Vagina (tissue), 2 donors: Measurements from ENCODE around the gene AURKA. TPM values are rescaled to one million over a fixed set of nuclear protein-coding genes. Genes with fewer than 3 reads are reported as not detected.
A peak's percentile ranks its signal among the peaks of the same experiment; 100 is the strongest.

Experiments
- DNase-seq, 2 donors: peaks; one replicate each; pipeline ENCODE4 v3.0.0-alpha.2; 2017; ENCODE audit errors: extremely low spot score in 2 of 2
- H3K27ac ChIP-seq: fragments of 200-600 bp; sonication (generic); one replicate; pipeline ENCODE4 v1.5.1; 2019
- H3K27me3 ChIP-seq: fragments of 200-600 bp; sonication (generic); one replicate; pipeline ENCODE4 v1.5.1; 2019
- H3K36me3 ChIP-seq, 2 donors: fragments of 200-600 bp; sonication (generic); one replicate each; pipeline ENCODE4 v1.5.1; 2017 to 2019
- H3K4me1 ChIP-seq: fragments of 200-600 bp; sonication (generic); one replicate; pipeline ENCODE4 v1.5.1; 2019
- H3K4me3 ChIP-seq, 2 donors: fragments of 200-600 bp; sonication (generic); 1 replicate in 1 of 2; 2 replicates in 1 of 2; pipeline ENCODE4 v1.5.1; 2016 to 2019
- H3K9me3 ChIP-seq: fragments of 200-600 bp; sonication (generic); one replicate; pipeline ENCODE4 v1.5.1; 2019
- CTCF ChIP-seq, 3 experiments: fragments of 450-650 bp in 2 of 3; fragments of 200-600 bp in 1 of 3; sonication (generic) in 1 of 3; IDR thresholded peaks; one replicate each; pipeline ENCODE4 v1.5.1; 2017 to 2019; ENCODE audit warnings: antibody characterized with exemption in 3 of 3, mild to moderate bottlenecking in 2 of 3, moderate library complexity in 2 of 3
- POLR2A ChIP-seq, 2 donors: fragments of 450-650 bp; IDR thresholded peaks; one replicate each; pipeline ENCODE4 v1.6.1; 2017; ENCODE audit warnings: antibody characterized with exemption in 2 of 2, mild to moderate bottlenecking in 2 of 2, moderate library complexity in 2 of 2
- POLR2AphosphoS5 ChIP-seq, 2 donors: sonication (generic); formaldehyde crosslinking; IDR thresholded peaks; one replicate each; pipeline ENCODE4 v1.9.0; 2017; ENCODE audit warnings: antibody characterized with exemption in 2 of 2, mild to moderate bottlenecking in 2 of 2, low read depth in 1 of 2; ENCODE audit not compliant: insufficient read depth in 1 of 2
- intact Hi-C: fragments of 100-400 bp; cut with DNase I; formaldehyde crosslinking; loops from one replicate; pipeline ENCODE4 v1.15.1; 2023
- total RNA-seq: library from RNA; depleted of rRNA; stranded (reverse); fragments of >200 nt; gene quantifications from one replicate; pipeline ENCODE4 v1.2.3, GENCODE V29; 2016

The AURKA gene
- total RNA-seq, 1 donor from 2014 or later = 2.2 TPM

GRCh38 chr20:56428410-56428809 is 36.4 kb upstream of the AURKA start:
- H3K27ac ChIP-seq = no peak overlapping the region
- intact Hi-C loops = no loop called here
- no peak for DNase-seq
- H3K4me1 ChIP-seq = no peaks in the 10 kb centered on the region
- H3K9me3 ChIP-seq = no peaks in the 10 kb centered on the region
- H3K4me3 ChIP-seq = no peak overlapping the region
- TF ChIP-seq POLR2AphosphoS5 (IDR thresholded peaks at IDR 0.05; ENCODE audit: insufficient read depth in 1 of 2, low read depth in 1 of 2) (no peak), CTCF (IDR thresholded peaks at IDR 0.05) (no peak), POLR2A (IDR thresholded peaks at IDR 0.05) (no peak)
- H3K27me3 ChIP-seq = no peaks in the 10 kb centered on the region
- no peaks in the 10 kb centered on the region for H3K36me3 ChIP-seq

GRCh38 chr20:56427797-56428196 is 35.8 kb upstream of the AURKA start:
- TF ChIP-seq POLR2A (IDR thresholded peaks at IDR 0.05) = no peak
- TF ChIP-seq POLR2AphosphoS5 (IDR thresholded peaks at IDR 0.05; ENCODE audit: insufficient read depth in 1 of 2, low read depth in 1 of 2) = no peak
- no peak for TF ChIP-seq CTCF (IDR thresholded peaks at IDR 0.05)
- no peaks in the 10 kb centered on the region for H3K36me3 ChIP-seq
- H3K9me3 ChIP-seq = no peaks in the 10 kb centered on the region
- no peaks in the 10 kb centered on the region for H3K27me3 ChIP-seq
- intact Hi-C loops = no loop called here
- no peak for DNase-seq
- no peaks in the 10 kb centered on the region for H3K4me1 ChIP-seq
- H3K4me3 ChIP-seq = no peak overlapping the region
- H3K27ac ChIP-seq = no peak overlapping the region

DNA sequence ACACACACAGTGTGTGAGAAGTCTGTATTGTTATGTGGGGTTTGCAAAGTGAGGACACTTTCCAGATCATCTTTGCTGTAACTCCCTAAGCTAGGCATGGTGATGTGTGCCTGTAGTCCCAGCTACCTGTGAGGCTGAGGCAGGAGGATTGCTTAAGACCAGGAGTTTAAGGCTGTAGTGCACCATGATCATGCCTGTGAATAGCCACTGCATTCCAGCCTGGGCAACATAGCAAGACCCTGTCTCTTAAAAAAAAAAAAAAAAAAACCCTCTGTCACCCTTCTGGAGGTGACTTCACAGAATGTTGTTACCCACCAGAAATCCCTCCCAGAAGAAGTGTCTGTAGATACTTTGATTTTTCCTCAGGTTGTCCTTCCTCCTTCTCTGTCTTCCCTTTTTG is 34.9 kb upstream of the AURKA start:
- Histone ChIP-seq H3K9me3 (no peaks in the 10 kb centered on the region), H3K4me1 (no peaks in the 10 kb centered on the region), H3K4me3 (no peak overlapping the region), H3K36me3 (no peaks in the 10 kb centered on the region), H3K27ac (no peak overlapping the region), H3K27me3 (no peaks in the 10 kb centered on the region)
- TF ChIP-seq CTCF (IDR thresholded peaks at IDR 0.05) (no peak), POLR2AphosphoS5 (IDR thresholded peaks at IDR 0.05; ENCODE audit: insufficient read depth in 1 of 2, low read depth in 1 of 2) (no peak), POLR2A (IDR thresholded peaks at IDR 0.05) (no peak)
- intact Hi-C loops = no loop called here
- DNase-seq = peak in 1 of 2 donors; percentile 5

DNA sequence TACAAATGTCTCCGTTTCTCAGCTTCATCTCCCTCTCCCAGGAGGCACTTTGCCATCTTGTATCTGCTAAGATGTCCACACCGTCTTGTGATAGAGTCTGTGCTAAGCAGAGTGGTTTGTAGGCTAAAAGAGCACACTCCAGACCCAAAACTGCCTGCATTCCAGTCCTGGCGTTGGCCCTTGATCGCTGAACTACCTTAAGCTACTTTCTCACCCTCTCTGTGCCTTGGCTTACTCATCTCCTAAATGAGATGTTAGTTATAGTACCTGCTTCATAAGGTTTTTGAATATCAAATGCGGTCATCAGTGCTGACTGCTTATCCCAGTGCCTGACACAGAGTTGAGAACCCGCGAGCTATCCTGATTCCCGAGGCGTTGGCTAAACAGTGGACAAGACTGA is 34.0 kb upstream of the AURKA start:
- DNase-seq = peak in 1 of 2 donors; percentile 40

More for the DNA sequence above, 34.0 kb upstream of the AURKA start:
- no peaks in the 10 kb centered on the region for H3K36me3 ChIP-seq
- intact Hi-C loops = no loop called here
- no peaks in the 10 kb centered on the region for H3K9me3 ChIP-seq
- no peak overlapping the region for H3K27ac ChIP-seq
- TF ChIP-seq POLR2AphosphoS5 (IDR thresholded peaks at IDR 0.05; ENCODE audit: insufficient read depth in 1 of 2, low read depth in 1 of 2) = no peak
- TF ChIP-seq POLR2A (IDR thresholded peaks at IDR 0.05) = no peak
- TF ChIP-seq CTCF (IDR thresholded peaks at IDR 0.05) = no peak
- no peaks in the 10 kb centered on the region for H3K4me1 ChIP-seq
- no peak overlapping the region for H3K4me3 ChIP-seq
- H3K27me3 ChIP-seq = no peaks in the 10 kb centered on the region
